Measurements from ENCODE around the gene TDRKH.

DNA sequence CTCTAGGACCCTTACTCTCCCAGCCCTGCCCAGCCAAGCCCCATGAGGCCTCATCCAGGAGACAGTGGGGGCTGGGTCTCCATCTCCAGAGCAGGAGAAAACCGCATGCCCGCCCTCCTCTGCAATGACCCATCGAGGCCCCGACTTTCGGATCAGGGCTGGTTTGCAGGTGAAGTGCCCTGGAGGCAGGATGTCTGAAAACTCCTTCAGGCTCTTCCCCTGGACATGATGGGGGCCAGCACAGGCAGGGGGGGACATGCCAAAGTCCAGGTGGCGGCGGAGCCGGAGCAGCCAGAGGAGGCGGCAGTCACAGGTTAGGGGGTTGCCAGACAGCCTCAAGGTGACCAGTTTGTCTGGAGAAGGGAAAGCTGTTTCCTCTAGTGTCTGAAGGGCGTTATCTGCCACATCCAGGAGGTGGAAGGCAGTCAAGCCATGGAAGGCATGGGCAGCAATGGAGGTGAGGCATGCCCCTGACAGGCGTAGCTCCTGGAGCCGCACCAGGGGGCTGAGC is 11.1 kb upstream of the TDRKH start:
- TF ChIP-seq POLR2A (IDR thresholded peaks at IDR 0.05; ENCODE audit: low read depth, low read length) (no peak), POLR2AphosphoS5 (IDR thresholded peaks at IDR 0.05; ENCODE audit: low read depth, low read length) (no peak), SPI1 (IDR thresholded peaks at IDR 0.05; ENCODE audit: low read depth, low read length) (no peak), TAF1 (IDR thresholded peaks at IDR 0.05; ENCODE audit: low read depth, low read length) (no peak)
